Stimulated activated CD8-positive, alpha-beta memory T cell treated with anti-CD3 and anti-CD28 coated beads, Interleukin-12 subunit alpha, Interleukin-12 subunit beta, amount 100 ng/mL, for 1 hour (primary cell): Measurements from ENCODE around the gene CFAP74.
"Not testable (repeated sequence)": the region's sequence is repeated elsewhere in the genome, so short reads cannot be mapped to it uniquely, and the experiment has no call there.

Experiments used
- DNase-seq: peaks from one replicate; pipeline ENCODE4 v3.0.0-alpha.2; 2020; ENCODE audit warnings: low read depth

CFAP74 gene

GRCh38 chr1:1950940-1951339 lies 52.6 kb downstream of the CFAP74 start:
- no peak for DNase-seq

- DNase-seq, result no peak
Measured at GRCh38 chr1:1948783-1949182, 54.8 kb downstream of the CFAP74 start.

- DNase-seq, result no peak
Measured at GRCh38 chr1:1947493-1947892, 56.1 kb downstream of the CFAP74 start.

- no peak for DNase-seq
Measured at GRCh38 chr1:1946540-1946939, 57.0 kb downstream of the CFAP74 start.

- DNase-seq, result no peak
Measured at GRCh38 chr1:1945782-1946393, 57.7 kb downstream of the CFAP74 start.

GRCh38 chr1:1943834-1944570 lies 59.6 kb downstream of the CFAP74 start:
- peak; percentile 30 for DNase-seq

GRCh38 chr1:1942753-1943656 lies 60.6 kb downstream of the CFAP74 start:
- DNase-seq, result no peak

- no peak for DNase-seq
Measured at GRCh38 chr1:1941868-1942752, 61.5 kb downstream of the CFAP74 start.

GRCh38 chr1:1941211-1941841 lies 62.3 kb downstream of the CFAP74 start:
- DNase-seq, result no peak

- DNase-seq, result no peak
Measured at GRCh38 chr1:1940123-1940425, 63.5 kb downstream of the CFAP74 start.

- no peak for DNase-seq
Measured at GRCh38 chr1:1939296-1940122, 64.1 kb downstream of the CFAP74 start.

GRCh38 chr1:1938613-1939295 lies 64.8 kb downstream of the CFAP74 start:
- DNase-seq, result no peak

- DNase-seq, result no peak
Measured at GRCh38 chr1:1938276-1938573, 65.4 kb downstream of the CFAP74 start.

GRCh38 chr1:1937549-1938275 lies 65.9 kb downstream of the CFAP74 start:
- DNase-seq, result no peak

- no peak for DNase-seq
Measured at GRCh38 chr1:1937061-1937460, 66.5 kb downstream of the CFAP74 start.

- not testable (repeated sequence) for DNase-seq
Measured at GRCh38 chr1:1934848-1935247, 68.7 kb downstream of the CFAP74 start.

GRCh38 chr1:1929639-1930545 lies 73.7 kb downstream of the CFAP74 start:
- no peak for DNase-seq

- DNase-seq, result no peak
Measured at GRCh38 chr1:1929102-1929638, 74.4 kb downstream of the CFAP74 start.
